Hematopoietic multipotent progenitor cell treated with erythropoietin and hydrocortisone succinate and interleukin-3 and kit ligand, for 8 days (in vitro differentiated cells): ENCODE data around the gene ZNF3.
A peak's percentile ranks its signal among the peaks of the same experiment; 100 is the strongest.

Experiments
- DNase-seq: peaks from one replicate; pipeline ENCODE4 v3.0.0-alpha.2; 2015

Gene ZNF3

DNA sequence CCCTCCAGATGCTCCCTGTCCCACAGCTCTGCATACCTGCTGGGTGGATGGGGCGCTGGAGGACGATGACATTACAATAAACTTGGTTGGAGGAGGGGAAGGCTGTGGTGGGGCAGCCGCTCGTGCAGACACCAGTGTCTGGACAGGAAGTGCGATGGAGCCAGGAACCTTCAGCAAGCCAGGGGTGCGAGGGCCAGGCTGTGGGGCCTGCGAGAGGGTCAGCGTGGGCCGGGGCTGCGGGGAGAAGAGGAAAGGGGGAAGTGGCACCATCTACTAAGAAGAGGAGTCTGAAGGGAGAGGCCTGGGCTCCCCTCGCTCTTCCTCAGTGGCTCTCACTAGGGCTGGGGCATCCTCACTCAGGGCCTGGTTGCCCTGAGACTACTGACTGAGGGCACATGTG is 26.4 kb upstream of the ZNF3 start:
- no peak for DNase-seq

DNA sequence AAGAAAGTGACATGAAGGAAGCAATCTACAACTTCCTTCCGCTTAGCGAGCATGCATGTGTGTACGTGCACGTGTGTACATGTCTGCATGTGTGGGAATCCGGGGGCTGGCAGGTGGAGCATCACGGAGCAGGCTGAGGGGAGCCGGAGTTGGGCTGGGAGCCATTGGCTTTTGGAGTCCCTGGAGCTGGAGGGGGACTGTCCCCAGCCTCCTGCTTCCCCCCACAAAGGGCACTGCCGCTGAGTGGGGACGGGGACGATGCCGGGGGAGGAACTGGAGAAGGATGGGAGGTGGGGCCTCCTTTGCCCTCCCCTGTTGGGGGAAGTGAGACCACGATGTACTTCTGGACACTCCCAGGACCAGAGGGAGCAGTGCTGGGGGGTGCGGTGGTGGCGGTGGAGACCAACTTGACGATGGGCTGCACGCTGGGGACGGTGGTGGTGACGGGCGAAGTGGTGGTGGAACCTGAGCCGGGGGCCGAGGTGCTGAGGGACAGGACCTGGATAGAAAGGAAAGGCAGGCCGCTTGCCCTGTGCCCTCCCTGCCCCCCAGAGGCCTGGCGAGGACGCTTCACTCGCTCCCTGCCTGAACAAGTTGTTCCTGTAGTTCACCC is 25.7 kb upstream of the ZNF3 start:
- no peak for DNase-seq

DNA sequence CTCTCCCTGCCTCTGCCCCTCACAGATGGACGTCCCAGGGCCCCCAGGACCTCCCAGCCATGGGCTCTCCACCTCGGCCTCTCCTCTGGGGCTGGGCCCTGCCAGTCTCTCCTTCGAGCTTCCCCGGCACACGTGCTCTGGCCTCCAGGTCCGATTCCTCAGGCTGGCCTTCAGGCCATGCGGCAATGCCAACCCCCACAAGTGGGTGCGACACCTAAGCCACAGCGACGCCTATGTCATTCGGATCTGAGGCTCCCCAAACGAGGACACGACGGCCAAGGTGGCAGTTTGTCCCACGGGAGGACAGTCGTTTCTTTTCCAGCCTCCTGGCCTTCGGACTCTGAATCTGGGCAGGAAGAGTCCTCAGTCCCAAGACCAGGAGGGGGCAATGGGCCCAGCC is 25.1 kb upstream of the ZNF3 start:
- no peak for DNase-seq

DNA sequence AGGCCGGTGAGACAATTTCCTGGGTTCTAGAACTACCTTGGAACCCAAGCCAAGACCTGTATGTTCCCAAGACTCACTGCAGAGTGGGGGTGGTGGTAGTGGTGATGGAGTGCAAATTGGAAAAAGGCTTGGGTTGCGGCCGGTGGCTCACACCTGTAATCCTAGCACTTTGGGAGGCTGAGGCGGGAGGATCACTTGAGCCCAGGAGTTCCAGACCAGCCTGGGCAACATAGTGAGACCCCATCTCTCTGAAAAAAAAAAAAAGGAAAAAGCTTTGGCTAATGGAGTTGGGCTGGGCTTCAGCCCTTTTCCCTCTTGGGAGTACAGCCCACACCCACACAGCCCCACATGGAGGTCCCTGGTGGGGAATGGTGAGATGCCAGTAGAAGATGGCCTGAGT is 24.0 kb upstream of the ZNF3 start:
- no peak for DNase-seq

DNA sequence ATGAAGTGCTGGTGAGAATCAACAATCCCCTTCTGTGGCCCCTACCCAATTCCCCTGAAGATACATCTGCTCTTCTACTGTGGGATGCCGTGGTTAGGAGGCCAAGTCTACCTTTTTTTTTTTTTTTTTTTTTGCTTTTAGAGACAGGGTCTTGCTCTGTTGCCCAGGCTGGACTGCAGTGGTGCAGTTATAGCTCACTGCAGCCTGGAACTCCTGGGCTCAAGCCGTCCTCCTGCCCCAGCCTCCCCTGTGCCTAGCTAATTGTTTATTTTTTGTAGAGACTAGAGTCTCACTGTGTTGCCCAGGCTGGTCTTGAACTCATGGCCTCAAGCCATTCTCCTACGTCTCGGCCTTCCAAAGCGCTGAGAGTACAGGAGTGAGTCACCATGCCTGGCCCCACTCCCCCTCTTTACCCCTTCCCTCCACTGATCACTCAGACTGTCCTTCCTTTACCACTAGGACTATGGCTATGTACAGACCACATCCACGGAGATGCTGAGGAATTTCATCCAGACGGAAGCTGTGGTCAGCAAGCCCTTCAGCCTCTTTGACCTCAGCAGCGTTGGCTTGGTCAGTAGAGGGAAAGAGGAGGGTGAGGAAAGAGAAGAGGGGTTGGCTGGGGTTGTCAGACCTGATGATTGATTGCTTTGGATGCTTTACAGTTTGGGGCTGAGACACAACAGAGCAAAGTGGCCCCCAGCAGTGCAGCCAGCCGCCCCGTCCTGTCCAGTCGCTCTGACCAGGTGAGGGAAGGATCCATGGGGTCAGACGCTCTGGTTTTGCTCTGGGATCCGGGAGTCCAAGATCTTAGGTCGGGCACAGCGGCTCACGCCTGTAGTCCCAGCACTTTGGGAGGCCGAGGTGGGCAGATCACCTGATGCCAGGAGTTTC is 21.7 kb upstream of the ZNF3 start:
- DNase-seq, result no peak

DNA sequence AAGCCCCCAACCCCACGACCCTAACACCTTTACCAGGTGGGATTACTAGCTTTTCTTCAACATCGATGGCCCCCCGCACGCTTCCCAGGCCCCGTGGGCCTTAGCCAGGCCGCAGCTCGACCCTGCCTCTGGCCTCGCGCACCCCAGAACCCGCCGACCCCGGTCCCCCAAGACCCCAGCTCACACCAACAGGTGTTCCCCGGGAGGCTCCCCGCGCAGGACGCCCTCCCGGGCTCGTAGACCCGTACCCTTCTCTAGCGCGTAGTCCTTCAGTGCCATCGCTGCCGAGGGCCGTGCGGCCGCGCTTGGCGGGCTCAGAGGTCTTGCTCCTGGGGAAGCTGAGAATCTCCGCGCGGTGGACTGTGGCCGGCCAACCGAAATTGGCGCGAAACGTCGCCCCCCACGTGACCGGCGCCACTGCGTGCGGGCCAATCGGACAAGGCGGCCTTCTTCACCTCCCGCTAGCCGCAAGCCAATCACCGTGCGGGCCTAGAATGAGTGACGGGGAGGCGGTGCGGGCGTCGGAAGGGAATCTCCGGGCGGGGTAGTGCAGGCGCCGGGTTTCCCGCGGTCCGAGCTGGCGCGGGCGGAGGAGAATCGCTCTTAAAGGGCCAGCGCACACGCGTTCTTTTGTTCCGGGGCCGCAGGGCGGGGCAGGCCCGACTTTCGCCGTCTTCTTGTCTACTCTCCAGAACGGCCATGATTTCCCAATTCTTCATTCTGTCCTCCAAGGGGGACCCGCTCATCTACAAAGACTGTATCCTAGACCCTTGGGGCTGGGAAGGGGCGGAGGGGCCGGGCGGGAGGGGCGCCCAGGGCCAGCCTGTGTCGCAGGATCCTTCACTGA is 19.7 kb upstream of the ZNF3 start, which contains the start of the genes AP4M1 and MCM7:
AP4M1 (plus strand) TSS at position 628 of the 847 bp plus-strand sequence; CDS start at position 700, 72 bp downstream.
MCM7 (minus strand) TSS at position 382 of the 847 bp plus-strand sequence; CDS start at position 279, 103 bp downstream.
- DNase-seq, result peak; percentile 99

DNA sequence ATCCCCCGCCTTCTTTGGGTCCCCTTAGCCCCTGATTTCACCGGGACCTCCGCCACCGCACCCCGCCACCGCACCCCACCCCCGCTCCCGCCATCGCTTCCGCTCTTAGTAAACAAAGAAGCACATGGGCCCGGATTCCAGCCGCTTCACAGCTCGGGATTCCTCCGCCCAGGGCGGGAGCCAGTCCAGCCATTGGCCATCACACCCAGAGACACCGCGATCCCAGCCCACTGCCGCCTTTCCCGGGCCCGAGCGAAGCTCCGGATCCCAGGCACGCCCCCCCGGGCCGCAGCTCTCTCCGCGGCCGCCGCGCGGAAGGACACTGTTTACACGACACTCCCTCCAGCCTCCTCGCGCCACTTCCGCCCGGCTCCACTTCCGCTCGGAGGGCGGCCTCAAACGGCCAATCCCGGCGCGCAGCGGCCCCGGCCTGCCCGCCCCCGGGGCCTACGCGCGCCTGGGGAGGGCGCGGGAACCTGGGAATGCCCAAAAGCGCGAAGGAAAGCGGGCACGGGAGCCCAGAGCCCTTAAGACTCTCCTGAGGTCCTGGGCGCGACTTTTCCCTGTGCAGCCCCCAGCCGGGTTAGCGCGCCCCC is 19.0 kb upstream of the ZNF3 start:
- DNase-seq, result peak; percentile 93

DNA sequence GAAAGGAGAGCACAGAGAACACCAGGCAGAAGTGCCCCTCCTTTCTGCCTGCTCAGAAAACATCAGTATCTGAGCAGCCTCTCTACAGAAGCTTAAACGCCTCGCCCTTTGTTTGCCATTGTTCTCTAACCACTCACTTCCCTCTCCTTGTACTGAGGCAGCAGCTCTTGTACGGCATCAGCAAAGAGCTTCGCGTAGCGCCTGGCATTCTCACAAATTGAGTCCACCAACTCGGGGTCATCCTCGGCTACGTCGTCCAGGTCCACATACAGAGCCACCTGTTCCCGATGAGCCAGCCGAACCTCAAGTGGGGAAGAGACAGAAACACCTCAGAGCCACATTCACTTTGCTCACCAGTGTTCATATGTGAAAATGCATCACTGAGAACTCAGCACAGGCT is 17.9 kb upstream of the ZNF3 start:
- DNase-seq, result no peak

DNA sequence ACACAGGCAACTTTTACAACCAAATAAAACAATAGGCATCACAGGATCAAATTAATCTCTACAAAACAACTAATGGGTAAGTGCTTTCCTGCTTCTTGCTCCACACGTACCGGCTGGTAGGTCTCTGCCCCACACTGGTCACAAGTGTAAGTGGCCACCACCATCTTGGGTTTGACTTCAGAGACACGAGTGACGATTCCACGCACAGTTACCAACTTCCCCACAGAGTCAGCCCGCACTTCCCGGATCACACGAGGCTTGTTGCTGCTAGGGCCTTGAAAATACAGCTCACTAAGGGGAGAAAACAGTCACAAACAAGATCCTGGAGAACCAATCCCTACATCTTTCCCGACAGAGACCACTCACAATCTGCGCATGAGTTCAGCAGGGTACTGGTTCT is 17.4 kb upstream of the ZNF3 start:
- no peak for DNase-seq

DNA sequence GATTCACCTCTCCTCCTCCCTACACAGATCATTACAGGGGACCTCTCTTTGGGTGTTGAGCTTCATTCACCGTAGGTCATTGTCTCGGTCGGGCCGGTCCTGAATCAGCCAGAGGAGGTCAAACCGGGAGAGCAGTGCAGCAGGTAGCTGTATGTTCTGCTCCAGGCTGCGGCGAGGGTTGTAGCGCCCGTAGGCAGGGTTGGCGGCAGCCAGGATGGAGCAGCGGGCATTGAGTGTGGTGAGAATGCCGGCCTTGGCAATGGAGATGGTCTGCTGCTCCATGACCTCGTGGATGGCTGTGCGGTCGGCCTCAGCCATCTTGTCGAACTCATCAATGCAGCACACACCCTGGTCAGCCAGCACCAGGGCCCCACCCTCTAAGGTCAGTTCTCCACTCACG is 14.2 kb upstream of the ZNF3 start:
- no peak for DNase-seq

DNA sequence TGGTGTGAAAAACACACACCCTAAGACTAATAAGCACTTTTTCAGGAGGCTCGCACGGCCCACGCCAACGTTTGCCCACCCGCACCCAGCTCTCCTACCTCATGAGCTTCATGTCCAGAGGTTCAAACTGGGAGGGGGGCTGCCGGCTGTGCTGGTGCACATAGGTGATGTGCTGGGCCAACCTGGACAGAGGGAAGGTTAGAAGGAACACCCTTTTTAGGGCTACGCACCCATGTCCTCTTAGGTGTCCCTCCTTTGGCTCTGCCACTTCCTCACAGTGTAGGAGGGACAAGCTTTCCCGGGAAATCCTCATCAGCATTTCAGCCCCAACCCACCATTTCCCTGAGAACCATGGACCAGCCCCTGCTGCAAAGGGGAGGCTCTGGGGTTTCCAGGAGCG is 13.8 kb upstream of the ZNF3 start:
- no peak for DNase-seq

DNA sequence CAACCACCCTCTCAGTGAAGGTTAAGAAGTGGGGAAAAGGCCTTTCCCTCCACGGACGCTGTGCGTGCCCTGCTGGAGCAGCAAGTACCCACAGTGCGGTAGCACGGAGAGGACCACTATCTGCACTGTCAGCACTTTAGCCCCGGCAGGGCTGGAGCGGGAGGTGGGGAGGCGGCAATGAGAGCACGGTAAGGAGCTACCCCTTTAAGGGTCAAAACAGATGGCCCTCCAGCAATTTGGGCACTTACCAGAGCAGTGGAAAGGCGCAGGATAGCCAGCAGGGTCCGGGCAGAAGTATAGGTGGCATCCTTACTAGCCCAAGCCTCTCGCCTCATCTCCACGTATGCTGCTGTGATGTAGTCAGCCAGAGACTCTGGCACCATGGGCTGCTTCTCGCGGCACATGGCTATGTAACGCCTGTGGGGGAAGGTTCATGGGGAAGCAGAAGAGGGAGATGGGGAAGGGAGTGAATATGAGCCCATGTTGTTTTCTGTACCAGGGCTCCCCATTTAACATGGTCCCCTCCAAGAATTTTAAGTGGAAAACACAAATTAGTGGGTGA is 12.5 kb upstream of the ZNF3 start:
- no peak for DNase-seq

DNA sequence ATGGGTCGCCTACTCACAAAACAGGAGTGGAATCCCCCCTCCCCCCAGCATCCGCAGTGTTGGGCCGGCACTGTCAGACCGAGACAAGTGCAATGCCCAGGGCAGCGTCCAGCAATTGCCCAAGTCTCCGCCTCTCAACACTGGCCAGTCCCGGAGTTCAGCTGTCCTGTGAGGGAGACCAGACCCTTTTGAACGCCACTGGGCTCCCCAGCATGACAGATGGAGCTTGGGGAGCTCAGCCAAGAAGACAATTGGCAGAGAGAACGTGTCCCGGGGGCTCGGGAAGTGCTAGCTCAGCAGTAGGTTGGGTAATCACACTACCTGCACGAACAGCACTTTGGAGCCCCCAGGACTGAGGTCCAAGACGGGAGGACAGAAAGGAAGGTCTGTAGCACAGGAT is 12.0 kb upstream of the ZNF3 start:
- no peak for DNase-seq

DNA sequence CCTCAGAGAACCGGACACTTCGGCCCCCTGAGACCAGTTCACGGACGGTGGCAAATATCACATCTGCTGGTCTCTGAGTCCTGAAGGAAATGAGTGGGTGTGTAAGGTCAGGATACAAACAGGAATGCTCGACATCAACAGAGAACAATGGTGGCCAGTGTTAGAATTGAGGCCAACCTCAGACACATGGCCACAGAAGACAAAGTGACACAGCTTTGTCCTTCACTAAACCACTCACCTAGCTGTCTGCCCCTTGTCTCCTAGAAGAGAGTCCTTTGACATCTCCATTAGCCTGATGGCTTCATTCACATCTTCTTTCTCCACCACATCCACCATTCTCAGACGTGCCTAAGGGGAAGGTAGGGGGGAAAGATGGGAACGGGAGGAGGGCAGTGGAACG is 11.5 kb upstream of the ZNF3 start:
- no peak for DNase-seq

DNA sequence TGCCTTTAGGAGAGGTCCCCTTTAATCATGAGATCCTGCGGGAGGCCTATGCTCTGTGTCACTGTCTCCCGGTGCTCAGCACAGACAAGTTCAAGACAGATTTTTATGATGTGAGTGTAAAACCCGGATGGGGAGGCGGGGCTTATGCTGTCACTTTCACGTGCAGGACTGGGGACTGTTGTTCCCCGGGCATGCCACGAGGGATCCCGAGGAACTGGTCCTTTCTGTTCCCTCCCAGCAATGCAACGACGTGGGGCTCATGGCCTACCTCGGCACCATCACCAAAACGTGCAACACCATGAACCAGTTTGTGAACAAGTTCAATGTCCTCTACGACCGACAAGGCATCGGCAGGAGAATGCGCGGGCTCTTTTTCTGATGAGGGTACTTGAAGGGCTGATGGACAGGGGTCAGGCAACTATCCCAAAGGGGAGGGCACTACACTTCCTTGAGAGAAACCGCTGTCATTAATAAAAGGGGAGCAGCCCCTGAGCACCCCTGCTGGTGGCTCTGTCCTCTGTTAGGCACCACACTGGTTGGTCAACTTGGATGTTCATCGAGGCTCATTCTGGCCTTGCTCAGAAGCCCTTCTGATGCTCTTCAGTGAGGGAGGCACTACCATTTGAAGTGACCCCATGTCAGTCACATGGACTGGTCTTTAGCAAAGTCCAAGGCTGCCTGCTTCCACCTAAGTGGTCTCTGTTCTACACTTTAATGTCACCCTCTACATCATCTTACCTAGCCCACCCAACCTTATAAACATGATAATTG is 10.1 kb upstream of the ZNF3 start:
- DNase-seq, result peak; percentile 46

DNA sequence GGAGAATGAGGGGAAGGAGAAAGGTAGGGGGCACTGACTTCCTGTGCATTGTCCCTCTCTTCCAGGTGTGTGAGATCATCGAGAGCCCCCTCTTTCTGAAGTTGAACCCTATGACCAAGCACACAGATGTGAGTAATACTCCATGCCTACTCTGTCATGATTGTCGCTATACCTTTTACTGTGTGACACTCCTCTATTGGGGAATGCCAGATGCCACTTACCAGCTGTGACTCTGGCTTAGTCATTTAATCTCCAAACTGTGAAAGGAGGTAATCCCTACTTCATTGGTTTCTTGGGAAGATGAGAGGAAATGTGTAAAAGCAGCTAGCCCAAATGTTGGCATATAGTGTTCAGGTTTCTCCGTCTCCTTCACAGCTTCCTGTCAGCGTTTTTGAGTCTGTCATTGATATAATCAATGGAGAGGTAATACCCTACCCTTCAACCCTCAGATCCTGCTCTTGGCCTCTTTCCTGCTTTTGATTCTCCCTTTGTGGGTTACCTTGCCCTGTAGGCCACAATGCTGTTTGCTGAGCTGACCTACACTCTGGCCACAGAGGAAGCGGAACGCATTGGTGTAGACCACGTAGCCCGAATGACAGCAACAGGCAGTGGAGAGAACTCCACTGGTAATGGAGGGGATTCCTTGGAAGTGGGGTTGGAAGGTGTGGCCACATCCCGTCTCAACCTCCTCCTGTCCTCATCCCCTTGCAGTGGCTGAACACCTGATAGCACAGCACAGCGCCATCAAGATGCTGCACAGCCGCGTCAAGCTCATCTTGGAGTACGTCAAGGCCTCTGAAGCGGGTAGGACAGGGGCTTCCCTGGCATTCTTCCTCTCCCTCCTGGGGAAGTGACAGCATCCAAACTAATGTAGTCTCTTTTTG is 9.2 kb upstream of the ZNF3 start:
- no peak for DNase-seq

DNA sequence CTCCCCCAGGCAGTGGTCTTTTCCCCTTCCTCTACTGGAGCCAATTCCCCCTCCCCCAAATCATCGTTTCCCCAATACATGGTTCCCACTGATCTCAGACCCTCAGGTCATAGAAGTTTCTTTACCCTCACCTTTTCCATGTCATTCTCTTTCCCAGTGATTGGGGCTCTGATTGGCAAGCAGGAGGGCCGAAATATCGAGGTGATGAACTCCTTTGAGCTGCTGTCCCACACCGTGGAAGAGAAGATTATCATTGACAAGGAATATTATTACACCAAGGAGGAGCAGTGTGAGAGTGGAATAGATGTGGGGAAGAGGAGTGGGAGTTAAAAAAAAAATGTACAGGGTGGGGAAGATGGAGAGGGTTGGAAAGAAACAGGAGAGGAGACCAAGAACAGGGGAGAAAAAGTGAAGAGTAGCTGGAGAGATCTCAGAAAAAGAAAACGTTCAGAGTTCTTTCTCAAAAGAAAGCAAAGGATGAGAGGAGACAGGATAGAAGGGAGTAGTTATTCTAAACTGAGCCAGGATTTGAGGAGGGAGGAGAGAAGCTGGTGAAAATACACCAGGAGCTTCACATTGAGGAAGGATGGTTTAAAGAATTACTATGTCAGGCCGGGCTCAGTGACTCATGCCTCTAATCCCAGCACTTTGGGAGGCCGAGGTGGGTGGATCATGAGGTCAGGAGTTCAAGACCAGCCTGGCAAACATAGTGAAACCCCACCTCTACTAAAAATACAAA is 8.1 kb upstream of the ZNF3 start:
- no peak for DNase-seq

DNA sequence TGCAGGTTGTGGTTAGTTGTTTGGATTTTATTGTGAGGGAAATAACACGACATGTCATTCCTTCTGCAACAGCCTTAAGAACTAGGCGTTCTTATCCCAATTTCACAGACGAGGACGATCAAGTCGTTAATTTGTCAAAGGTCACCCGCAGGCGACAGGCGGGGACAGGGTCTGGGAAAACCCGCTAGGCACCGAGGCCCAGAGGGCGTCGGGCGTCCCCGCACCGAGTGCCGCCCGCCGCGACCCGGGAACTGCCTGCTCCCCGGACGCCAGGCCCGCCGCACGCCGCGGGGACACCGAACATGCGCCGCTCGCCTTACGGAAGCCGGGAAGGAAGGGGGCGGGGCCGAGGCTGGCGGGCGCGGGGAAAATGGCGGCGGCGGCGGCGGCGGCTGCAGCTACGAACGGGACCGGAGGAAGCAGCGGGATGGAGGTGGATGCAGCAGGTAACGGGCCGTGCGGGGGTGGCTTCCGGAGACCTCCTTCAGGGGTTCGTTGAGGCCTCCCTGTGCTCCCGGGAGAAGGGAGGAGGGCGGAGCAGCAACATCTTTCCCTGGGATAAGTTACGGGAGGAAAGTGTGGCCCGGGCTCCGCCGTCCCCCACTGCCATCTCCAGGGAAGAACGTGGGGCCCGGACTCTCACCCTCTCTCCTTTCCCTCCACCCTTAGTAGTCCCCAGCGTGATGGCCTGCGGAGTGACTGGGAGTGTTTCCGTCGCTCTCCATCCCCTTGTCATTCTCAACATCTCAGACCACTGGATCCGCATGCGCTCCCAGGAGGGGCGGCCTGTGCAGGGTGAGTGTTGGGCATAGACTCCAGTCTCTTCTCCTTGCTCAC is 7.3 kb upstream of the ZNF3 start, which contains the start of gene COPS6:
COPS6 (plus strand) TSS at position 349 of the 837 bp plus-strand sequence; CDS start at position 371, 22 bp downstream.
- peak; percentile 72 for DNase-seq

DNA sequence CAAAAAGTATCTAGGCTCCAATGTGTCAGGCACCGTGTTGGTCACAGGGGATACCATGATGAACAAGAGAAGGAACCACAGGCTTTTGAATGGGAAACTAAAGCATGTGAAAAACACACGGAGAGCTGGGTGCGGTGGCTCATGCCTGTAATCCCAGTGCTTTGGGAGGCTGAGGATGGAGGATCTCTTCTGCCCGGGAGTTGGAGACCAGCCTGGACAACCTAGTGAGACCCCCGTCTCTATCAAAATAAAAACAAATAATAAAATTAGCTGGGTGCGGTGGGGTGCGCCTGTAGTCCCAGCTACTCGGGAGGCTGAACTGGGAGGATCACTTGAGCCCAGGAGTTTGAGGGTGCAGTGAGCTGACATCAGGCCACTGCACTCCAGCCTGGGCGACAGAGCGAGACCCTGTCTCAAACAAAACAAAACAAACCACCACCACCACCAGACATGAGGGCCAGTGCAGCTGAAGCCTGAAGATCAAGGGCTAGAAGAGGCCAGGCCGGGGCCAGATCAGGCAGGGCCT is 6.6 kb upstream of the ZNF3 start:
- no peak for DNase-seq
